Ramos (cell line): Measurements from ENCODE around the gene JCHAIN.

Experiments
- in situ Hi-C: fragments of 300-500 bp; cut with MboI; formaldehyde crosslinking; loops from one replicate; pipeline ENCODE4 v1.14.3; 2022; ENCODE audit warnings: low sequenced_read_pairs; ENCODE audit not compliant: unreplicated experiment

The JCHAIN gene

GRCh38 chr4:70651864-70652506 is 14.3 kb downstream of the JCHAIN start:
- in situ Hi-C loops, result loop anchor here (5.0 kb wide), 1 partner anchor 35 kb away; the partner anchor contains the start of gene UTP3

DNA sequence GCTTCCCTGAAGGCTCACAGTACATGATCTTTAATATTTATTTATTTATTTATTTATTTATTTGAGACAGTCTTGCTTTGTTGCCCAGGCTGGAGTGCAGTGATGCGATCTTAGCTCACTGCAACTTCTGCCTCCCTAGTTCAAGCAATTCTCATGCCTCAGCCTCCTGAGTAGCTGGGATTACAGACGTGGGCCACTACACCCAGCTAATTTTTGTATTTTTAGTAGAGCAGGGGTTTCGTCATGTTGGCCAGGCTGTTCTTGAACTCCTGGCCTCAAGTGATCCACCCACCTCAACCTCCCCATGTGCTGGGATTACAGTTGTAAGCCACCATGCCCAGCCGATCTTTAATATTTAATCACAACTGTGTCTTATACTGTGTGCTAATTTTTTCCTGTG is 15.6 kb downstream of the JCHAIN start:
- in situ Hi-C loops, result loop anchor here (5.0 kb wide), 1 partner anchor 37 kb away; the partner anchor contains the start of gene UTP3

GRCh38 chr4:70640192-70640591 is 26.1 kb downstream of the JCHAIN start:
- in situ Hi-C loops, result no loop called here

DNA sequence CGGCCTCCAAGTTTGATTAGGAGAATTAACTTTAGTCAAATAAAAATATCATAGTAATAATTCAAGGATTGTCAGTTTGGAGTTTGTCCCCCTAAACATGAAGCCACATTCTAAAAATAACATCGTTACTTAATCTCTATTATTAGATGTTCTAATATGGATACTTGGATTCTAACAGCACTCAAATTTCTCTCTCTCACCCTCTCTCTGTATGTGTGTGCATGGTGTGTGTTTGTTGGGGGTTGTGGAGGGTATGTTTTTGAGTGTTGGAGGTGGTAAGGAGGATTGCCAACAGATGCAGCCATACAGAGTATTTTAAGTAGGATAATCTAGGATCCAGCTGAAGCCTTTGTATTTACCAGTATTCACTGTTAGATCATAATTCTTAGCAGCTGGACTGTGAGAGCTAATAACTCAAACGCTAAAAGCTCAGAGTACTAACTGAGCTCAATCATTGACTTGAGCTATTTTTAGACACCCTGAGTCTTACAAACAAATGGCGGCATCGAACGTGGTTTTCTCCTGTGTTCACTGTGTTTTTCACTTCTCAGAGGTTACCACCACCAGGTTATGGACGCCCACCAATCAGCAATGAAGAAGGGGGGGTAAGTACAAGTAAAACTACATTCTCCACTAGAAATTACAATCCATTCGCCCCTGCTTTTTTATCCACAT is 28.9 kb downstream of the JCHAIN start:
- in situ Hi-C loops, result no loop called here

- in situ Hi-C loops, result no loop called here
These were observed 31.8 kb downstream of the JCHAIN start for GRCh38 chr4:70634482-70634881.

- in situ Hi-C loops, result no loop called here
These were observed 34.3 kb downstream of the JCHAIN start for GRCh38 chr4:70632028-70632427.

GRCh38 chr4:70630162-70630561 is 36.1 kb downstream of the JCHAIN start:
- in situ Hi-C loops, result no loop called here

DNA sequence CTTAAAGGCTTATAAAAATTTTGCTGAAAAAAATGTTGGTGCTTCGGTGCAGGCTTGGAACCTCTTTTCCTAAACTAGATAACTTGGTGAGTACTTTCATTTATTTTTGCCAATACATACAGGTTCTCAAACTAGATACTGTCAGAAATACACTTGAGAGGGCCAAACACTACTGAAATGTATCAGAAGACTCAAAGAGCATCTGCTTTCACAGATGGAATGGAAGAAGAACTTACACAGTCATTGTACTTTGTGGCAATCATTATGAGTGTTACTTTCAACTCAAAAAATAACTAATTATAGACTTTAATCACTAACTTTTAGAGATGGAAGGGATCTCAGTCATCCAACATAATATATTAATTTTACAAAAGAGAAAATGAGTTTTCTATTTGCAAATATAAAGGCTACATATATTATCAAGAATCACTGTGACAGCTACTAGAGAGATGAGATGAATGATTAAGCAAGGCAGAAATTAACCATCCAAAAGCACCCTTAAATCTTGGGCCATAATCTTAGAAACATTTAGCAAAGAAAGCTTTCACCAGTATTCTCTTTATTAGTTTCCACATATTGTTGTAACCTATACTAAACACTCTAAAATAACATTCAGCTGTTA is 36.7 kb downstream of the JCHAIN start:
- in situ Hi-C loops, result no loop called here

GRCh38 chr4:70628444-70628843 is 37.9 kb downstream of the JCHAIN start, which contains the start of gene ENAM:
Gene ENAM (plus strand): TSS chr4:70628744. CDS start chr4:70629501, 757 bp downstream.
- in situ Hi-C loops, result no loop called here

GRCh38 chr4:70627620-70628019 is 38.7 kb downstream of the JCHAIN start:
- in situ Hi-C loops, result no loop called here

GRCh38 chr4:70624226-70624793 is 42.0 kb downstream of the JCHAIN start:
- in situ Hi-C loops, result no loop called here

- in situ Hi-C loops, result no loop called here
These were observed 43.0 kb downstream of the JCHAIN start for GRCh38 chr4:70623323-70623722.

- in situ Hi-C loops, result no loop called here
These were observed 46.5 kb downstream of the JCHAIN start for GRCh38 chr4:70619778-70620177.

GRCh38 chr4:70619288-70619687 is 47.0 kb downstream of the JCHAIN start:
- in situ Hi-C loops, result no loop called here

GRCh38 chr4:70614184-70614555 is 52.1 kb downstream of the JCHAIN start:
- in situ Hi-C loops, result no loop called here

DNA sequence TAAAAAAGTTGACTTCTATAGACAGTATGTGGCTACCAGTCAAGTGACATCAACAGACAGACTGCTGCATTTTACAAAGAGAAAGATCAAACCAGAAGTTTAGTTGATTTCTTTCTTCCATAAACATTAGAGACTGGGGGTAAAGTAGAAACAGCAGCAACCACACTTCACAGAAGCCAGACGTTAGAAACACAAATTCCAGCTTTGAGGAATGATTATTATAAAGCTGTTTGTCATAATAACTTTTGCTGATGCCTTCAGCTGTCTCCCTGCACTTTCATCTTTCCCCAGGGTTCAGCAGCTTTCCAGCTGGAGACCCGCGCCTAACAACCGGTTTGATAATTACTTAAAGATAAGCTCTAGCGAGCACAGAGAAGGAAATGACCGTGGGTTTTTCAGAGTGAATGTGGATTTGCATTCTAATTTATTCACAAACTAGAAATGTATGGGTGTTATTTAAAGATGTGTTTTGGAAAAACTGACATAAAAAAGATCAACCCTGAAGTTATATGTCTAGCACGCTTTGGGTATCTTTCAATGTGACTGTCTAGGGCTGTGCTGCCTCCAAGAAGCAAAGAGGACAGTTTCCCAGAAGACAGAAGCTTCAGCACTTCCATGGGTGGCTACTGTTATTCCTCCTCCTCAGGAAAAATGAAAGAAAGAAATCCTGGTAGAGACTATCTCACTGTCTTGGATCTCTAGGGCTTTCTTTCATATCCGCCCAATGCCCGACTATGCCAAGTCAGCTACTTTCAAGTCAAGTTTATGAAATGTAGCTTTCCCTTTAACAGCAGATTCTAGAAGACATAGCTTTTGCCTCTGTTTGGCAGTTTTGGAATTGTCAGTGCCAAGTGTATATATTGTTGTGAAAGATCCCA is 52.8 kb downstream of the JCHAIN start:
- in situ Hi-C loops, result no loop called here

GRCh38 chr4:70608324-70608723 is 58.0 kb downstream of the JCHAIN start:
- in situ Hi-C loops, result no loop called here

- in situ Hi-C loops, result no loop called here
These were observed 58.9 kb downstream of the JCHAIN start for GRCh38 chr4:70607334-70607853.

DNA sequence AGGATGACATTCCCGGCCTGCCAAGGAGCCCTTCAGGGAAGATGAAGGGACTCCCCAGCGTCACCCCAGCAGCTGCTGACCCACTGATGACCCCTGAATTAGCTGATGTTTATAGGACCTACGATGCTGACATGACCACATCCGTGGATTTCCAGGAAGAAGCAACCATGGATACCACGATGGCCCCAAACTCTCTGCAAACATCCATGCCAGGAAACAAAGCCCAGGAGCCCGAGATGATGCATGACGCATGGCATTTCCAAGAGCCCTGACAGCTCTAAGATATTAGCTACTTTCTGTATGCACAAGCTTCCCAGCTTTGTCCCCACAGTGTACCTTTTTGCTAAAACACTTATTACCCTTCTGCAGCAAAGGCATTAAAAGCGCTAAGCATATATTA is 59.8 kb downstream of the JCHAIN start:
- in situ Hi-C loops, result no loop called here
